ENCODE measurements around the gene ITIH3.

GRCh38 chr3:52774901-52775864, 19.4 kb upstream of the ITIH3 start:
- peak; percentile 13 for TF ChIP-seq POLR2A (IDR thresholded peaks at IDR 0.05)
- no peak for TF ChIP-seq CTCF (IDR thresholded peaks at IDR 0.05)
